ENCODE data around the gene TDRD6. TPM values are rescaled to one million over a fixed set of nuclear protein-coding genes. Genes with fewer than 3 reads are reported as not detected.

Gene TDRD6
- total and polyA plus RNA-seq, 8 donors: 0.34 to 2.2 (median 1.4) TPM

- H3K36me3 ChIP-seq: no peaks in the 10 kb centered on the region
- no peak overlapping the region for H3K27ac ChIP-seq
- H3K4me1 ChIP-seq: no peaks in the 10 kb centered on the region
- no peaks in the 10 kb centered on the region for H3K9me3 ChIP-seq
- ATAC-seq (no peak), DNase-seq (no peak)
- H3K27me3 ChIP-seq: no peaks in the 10 kb centered on the region
- intact Hi-C loops (cut with DNase I): no loop called here
- no peak overlapping the region for H3K4me3 ChIP-seq
- TF ChIP-seq CTCF (IDR thresholded peaks at IDR 0.05): no peak
Measured at GRCh38 chr6:46699970-46700369, 12.3 kb downstream of the TDRD6 start.

GRCh38 chr6:46704562-46704961, 16.9 kb downstream of the TDRD6 start:
- no peak for TF ChIP-seq CTCF (IDR thresholded peaks at IDR 0.05)
- Histone ChIP-seq H3K27ac (no peak overlapping the region), H3K4me3 (no peak overlapping the region), H3K27me3 (no peaks in the 10 kb centered on the region), H3K9me3 (no peaks in the 10 kb centered on the region), H3K36me3 (no peaks in the 10 kb centered on the region), H3K4me1 (no peaks in the 10 kb centered on the region)
- intact Hi-C loops (cut with DNase I): no loop called here
- ATAC-seq: peak; percentile 71
- DNase-seq: peak in 1 of 4 donors; percentile 19

- DNase-seq: no peak
- intact Hi-C loops (cut with DNase I): no loop called here
- Histone ChIP-seq H3K4me1 (peaks cover 0 to 3% of the 10 kb centered on the region in 2 donors), H3K9me3 (no peaks in the 10 kb centered on the region), H3K4me3 (no peak overlapping the region), H3K27me3 (no peaks in the 10 kb centered on the region), H3K27ac (no peak overlapping the region), H3K36me3 (no peaks in the 10 kb centered on the region)
- no peak for TF ChIP-seq CTCF (IDR thresholded peaks at IDR 0.05)
- no peak for ATAC-seq
Measured at GRCh38 chr6:46706464-46706863, 18.8 kb downstream of the TDRD6 start.

GRCh38 chr6:46711491-46711890, 23.8 kb downstream of the TDRD6 start:
- no peak for ATAC-seq
- intact Hi-C loops (cut with DNase I): no loop called here

GRCh38 chr6:46715141-46715540, 27.5 kb downstream of the TDRD6 start:
- intact Hi-C loops (cut with DNase I): no loop called here
- peak; percentile 23 for ATAC-seq
- no peak for DNase-seq
- Histone ChIP-seq H3K4me3 (no peak overlapping the region), H3K36me3 (no peaks in the 10 kb centered on the region), H3K27me3 (no peaks in the 10 kb centered on the region), H3K4me1 (peaks cover 0 to 12% of the 10 kb centered on the region in 2 donors), H3K9me3 (no peaks in the 10 kb centered on the region), H3K27ac (peak overlapping the region in 1 of 2 donors; percentile 11)
- no peak for TF ChIP-seq CTCF (IDR thresholded peaks at IDR 0.05)

More at GRCh38 chr6:46711491-46711890, 23.8 kb downstream of the TDRD6 start:
- no peaks in the 10 kb centered on the region for H3K36me3 ChIP-seq
- no peak for TF ChIP-seq CTCF (IDR thresholded peaks at IDR 0.05)
- H3K27me3 ChIP-seq: no peaks in the 10 kb centered on the region
- no peak overlapping the region for H3K27ac ChIP-seq
- peaks cover 0 to 12% of the 10 kb centered on the region in 2 donors for H3K4me1 ChIP-seq
- no peak overlapping the region for H3K4me3 ChIP-seq
- no peak for DNase-seq
- H3K9me3 ChIP-seq: no peaks in the 10 kb centered on the region

Data from left lung (tissue), 10 donors.